NCI-H1105 treated with DMSO at 0.1 percent for 48 hours (cell line): ENCODE measurements around the gene PATJ.
A peak's percentile ranks its signal among the peaks of the same experiment; 100 is the strongest.
"Not testable (repeated sequence)": the region's sequence is repeated elsewhere in the genome, so short reads cannot be mapped to it uniquely, and the experiment has no call there.

Experiments used
- DNase-seq: peaks from one replicate; lab custom pipeline; 2025; lab: John Stamatoyannopoulos, UW

Gene PATJ

DNA sequence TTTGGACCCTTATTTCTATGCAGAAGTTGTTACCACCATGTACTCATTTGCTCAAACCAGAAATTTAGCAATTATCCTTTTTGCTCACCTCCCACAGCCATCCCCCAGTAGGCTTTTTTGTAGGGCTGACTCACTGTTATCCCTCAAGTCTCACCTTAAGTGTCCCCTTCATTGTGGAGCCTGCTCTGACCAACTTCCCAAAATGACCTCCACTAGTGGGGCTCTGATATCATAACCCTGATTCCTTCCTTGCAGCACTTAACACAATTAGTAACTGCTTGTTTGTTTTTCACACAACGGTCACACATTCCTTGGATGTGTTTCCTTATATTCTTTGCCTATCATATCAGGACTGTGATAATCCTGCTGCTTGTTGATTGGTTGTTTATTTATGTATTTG, 76.7 kb downstream of the PATJ start:
- DNase-seq = no peak

DNA sequence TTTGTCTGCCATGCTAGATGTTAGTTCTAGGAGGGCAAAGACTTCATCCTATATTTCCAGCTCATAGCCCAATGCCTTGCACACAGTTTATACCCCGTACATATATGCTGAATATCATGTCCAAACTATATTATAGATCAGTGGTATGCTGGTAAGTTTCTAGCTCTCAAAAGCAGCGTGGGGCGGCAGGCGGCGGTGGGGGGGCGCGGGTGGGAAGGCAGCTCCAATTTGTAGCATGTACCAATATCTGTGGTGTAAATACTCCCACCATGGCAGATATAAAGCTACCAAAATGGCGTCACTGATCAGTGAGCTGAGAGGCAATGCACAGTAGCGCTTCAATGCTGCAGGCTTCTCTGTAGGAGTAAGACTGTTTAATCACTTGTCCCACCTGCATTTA, 77.1 kb downstream of the PATJ start:
- no peak for DNase-seq

DNA sequence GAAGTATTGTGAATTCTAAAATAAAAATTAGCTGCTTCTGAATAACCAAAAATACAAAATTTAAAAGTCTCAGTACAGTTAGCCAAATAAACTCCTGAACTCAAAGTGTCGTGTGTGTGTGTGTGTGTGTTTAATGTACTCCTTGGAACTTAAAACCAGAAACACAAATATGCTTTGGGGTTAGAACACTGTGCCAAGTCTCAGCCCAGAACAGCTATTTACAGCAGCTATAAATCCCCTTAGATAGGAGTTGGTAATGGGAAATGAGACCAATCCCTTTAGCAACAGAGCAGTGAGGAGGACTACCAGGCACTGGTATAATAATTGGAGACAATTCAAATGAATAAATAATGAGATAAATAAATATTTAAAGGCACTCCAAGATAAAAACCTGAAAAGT, 83.1 kb downstream of the PATJ start:
- DNase-seq = no peak

DNA sequence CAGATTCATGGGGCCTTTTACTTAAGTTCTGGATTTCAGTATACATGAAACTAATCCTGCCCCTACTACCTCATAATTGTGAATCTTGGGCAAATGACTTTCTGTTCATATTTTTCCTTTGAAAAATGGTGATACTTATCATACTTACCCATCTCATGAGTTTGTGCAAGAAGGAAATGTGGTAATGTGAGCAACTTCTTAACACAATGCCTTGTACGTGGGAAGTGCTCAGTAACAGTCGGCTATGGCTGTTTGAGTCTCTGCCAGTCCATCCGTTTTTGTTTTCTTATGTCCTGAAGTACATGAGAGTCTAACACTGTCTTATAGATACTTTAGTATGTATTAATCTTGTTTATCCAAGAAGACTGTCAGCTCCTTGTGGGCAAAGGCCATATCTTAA, 86.5 kb downstream of the PATJ start:
- DNase-seq = no peak

DNA sequence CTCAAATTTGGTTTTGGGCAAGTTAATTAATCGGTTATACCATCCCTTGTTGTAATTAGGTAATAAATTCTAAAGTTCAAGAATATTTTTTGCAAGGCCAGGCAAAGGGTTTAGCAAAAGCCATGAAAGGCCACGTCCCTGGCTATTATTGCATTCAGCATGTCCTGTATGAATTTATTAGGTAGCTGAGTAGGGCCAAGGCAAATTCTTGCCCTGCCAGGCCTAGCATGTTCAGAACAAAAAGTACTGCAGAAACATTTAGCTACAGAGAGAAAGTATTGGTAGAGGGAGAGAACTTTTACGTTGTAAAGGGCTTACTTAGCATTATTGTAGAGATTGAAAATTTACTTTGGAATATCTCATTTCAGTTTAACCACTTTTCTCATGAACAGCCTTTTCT, 94.4 kb downstream of the PATJ start:
- no peak for DNase-seq

DNA sequence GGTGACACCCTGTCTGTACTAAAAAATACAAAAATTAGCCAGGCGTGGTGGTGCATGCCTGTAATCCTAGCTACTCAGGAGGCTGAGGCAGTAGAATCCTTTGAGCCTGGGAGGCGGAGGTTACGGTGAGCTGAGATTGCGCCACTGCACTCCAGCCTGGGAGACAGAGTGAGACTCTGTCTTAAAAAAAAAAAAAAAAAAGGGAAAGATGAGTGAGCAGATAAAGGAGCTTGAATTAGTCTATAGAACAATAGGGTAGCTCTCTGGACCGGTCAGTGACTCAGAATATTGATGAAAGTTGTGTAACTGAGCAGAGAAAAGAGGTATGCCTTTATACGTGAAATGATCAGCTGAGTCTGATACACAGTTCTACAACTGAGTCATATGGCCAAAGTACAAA, 95.3 kb downstream of the PATJ start:
- not testable (repeated sequence) for DNase-seq

DNA sequence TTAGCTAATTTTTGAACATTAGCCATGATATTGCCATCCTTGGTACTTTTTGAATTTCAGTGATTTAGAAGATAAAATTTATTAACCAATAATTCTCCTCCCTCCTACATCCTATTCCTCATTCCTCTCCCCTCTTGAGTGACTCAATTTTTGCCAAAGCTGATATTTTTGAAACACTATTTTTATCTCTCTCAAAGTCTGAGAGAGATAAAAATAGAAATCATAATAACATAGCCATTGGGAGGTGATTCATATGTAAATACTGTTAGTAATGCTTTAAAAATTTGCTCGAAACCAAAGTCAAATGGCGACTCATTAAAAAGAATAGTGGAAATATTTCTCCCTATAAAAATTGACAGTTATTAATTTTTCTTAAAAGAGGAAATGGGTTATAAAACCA, 97.4 kb downstream of the PATJ start:
- DNase-seq = no peak

DNA sequence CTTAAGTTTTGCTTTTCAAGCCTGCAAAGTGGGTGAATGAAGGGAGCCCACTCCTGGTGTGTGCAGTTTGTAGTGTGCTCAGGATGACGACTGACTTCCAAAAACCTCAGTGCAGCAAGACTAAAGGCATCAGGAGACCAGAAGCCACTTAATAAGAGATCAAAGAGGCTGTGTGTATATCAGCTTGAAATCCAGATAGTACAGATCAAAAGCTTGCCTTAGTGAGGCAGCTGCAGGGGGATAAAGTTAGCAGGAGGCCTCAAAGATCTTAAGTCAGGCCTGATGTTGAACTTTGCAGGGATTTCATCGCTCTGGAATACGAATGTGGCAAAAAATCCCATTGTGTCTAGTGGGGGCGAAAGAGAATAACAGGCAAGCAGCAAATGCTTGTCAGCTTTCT, 99.8 kb downstream of the PATJ start:
- DNase-seq = no peak

DNA sequence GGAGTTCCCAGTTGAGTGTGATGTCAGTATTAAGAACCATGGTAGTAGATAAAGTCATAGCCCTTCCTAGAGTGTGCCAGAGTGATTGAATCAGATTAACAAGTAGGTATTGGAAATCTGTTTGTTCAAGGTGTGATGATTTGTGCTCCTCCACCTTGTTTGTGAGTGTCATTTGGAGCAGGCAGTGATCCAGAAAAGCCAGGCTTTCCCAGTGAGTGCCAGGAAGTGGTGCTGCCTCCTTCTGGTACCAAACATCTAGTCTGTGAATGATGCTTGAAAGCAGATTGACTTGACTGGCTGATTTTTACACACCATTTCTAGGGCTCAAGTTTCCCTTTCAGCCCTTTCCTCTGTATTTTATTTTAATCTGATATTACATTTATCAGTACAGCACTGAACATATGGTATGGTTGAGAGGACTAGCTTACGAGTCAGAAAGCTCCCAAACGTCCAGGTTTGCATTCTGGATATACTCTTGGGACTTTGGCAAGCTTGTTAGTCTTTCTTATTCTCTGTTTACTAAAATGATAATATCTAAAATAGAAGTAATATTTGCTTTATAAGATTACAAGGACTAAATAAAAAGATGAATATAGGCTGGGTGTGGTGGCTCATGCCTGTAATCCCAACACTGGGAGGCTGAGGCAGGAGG, 100.7 kb downstream of the PATJ start:
- DNase-seq = no peak

DNA sequence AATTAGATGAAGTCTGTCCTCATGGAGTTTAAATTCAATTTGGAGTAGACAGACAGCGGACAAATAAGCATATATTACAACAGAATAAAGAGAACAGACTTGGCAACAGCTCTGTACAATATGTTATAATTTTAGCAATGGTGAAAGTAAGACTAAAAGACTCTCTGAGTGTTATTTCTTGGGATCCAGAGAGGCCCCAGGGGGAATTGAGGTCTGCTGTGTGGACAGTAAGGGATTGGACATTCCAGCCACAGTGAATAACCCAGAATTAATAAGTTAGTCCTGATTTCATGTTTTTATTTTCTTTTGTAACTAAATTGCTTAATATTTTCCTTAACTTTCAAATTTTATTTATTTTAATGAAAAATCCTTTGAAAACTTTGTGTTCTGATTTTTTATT, 101.7 kb downstream of the PATJ start:
- DNase-seq = no peak

DNA sequence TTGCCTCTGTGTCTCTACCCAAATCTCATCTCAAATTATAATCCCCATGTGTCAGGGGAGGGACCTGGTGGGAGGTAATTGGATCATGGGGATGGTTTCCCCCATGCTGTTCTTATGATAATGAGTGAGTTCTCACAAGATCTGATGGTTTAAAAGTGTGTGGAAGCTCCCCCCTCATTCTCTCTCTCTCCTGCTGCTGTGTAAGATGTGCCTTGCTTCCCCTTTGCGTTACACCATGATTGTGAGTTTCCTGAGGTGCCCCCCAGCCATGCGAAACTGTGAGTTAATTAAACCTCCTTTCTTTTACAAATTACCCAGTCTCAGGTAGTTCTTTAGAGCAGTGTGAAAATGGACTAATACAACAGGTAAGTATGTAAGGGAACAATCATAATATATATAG, 102.4 kb downstream of the PATJ start:
- DNase-seq = not testable (repeated sequence)

DNA sequence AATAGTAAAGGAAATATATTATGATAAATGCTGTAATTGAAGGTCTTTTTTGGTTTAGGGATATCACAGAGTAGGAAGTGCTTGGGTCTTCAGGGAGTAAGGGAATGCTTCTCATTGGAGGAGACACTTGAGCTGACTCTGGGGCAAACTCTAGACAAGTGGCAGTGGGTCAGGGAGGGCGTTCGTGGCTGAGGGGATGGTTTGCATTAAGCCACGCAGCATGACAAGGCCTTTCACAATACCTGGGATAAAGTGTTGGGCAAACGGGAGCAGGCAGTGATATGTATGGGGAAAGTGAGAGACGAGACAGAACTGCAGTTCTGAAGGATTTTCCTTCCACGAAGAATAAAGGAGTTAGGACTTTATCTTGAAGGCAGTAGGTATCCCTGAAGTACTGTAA, 109.0 kb downstream of the PATJ start:
- DNase-seq = no peak

DNA sequence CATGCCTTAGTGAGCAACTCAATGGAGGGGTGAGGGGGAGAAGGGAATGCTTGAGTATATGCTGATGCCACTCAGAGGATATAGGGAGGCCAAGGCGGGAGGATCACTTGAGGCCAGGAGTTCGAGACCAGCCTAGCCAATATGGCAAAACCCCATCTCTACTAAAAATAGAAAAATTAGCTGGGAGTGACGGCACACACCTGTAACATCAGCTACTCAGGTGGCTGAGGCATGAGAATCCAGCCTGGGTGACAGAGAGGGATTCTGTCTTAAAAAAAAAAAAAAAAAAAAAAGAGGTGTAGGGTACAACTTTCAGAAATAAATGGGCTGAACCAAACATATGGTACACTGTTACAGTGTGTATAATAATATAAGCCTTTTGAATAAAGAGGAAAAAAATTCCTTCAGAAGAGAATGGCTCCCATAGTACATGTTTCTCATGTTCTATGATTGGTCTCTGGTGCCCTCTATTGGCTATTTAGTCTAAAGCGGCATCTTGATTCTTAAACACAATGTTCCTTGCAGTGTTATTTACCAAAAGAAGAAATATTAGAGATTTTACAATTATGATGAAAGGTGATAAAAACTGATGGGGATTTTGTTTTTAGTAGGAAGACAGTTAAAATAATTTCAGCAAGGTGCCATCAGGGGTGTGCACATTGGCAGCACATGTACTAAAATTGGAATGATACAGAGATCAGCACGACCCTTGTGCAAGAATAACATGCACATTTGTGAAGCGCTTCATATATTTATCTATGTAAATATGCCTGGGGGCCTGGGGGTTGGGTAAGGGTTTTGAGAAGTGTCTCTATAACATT, 109.8 kb downstream of the PATJ start:
- DNase-seq = peak; percentile 71

DNA sequence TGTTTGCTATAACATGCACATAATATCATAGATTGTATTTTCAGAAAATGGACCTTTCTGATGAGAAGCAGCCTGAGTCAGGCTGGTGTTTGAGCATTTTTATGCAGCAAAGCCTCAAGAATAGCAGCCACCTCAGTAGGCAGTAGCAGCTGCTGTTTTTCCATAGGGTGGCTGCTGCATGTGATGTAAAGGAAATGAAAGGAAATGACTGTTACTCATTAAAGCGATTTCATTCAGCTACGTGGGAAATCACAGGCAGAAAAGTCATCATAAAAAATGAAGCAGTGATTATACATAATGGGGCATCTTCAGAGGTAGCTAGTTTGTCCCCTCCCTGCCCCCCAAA, 110.4 kb downstream of the PATJ start:
- no peak for DNase-seq

DNA sequence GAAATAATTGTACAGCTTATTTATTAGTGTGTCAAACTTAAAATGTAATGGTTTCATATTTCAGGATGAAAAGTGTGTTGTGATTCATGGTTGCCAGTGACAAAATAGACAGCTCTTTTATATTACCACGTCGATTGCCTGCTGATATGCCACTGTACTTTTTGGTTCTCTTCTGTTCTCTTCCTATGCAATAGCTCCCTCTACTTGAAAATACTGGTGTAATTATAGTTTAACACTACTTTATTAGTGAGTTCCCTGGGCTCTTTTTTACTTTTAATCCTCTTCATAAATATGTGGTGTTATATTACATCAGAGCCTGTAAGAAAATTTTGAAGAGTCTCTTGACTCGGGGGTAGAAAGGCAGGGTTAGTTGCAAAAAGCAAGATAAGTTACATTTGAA, 111.3 kb downstream of the PATJ start:
- peak; percentile 23 for DNase-seq

DNA sequence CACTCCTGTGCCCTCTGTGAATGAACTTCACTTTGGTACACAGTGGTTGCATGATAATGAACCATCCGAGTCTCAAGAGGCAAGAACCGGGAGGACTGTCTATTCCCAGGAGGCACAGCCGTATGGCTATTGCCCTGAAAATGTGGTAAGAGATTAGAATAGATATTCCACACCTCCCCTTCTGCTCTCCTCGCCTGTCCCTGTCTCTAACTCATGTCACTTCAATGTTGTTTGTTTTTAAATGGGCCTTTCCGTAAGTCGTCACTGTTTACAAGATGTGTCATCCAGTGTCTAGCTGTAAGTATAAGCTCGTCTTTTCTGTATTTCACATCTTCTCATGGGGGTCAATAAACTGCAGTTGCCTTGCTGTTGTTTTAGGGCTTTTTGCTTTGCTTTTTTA, 122.2 kb downstream of the PATJ start:
- no peak for DNase-seq

DNA sequence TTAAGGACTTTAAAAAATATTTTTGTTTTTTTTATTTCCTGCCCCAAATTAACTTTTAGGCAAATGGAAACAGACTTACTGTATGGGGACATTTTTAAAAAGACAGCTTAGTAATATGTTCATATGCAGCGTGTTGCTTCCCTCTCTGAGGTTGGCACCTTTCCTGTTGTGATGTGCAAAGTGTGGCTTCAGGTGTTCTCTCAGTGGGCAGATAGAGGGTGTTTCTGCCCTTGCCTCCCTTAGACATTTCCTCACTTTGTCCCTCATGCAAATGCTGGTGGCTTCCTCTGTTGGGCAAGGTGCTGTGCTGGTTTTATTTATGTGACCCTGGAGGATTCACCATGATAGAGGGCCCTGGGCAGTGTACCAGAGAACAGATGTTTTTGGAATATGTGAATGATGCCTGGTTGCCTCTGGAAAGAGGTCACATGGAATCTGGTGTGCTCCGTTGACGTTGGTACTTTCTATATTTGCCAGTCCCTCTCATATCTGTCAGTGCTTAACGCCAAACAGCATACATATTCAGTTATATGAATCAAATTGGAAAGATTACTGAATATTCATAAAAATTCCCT, 123.5 kb downstream of the PATJ start:
- no peak for DNase-seq

DNA sequence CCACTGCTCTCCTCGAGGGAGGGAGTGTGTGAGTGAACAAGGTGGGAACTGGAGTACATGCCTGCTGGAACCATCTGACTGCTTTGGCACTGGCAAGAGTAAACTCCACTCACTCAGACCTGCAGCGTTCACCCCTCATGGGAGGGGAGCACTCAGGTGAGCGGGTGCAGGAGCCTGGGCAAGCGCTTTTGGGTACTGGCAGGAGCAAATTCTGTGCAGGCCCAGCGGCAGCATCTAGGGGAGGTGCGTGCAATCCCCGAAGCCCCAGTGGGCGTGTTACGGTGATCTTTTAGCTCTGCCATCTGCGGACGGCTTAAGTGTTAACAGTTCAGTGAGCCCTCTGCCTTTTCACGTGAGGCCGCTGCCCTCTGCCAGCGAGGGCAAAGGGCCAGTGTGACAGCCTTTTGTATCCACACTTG, 127.4 kb downstream of the PATJ start:
- no peak for DNase-seq

DNA sequence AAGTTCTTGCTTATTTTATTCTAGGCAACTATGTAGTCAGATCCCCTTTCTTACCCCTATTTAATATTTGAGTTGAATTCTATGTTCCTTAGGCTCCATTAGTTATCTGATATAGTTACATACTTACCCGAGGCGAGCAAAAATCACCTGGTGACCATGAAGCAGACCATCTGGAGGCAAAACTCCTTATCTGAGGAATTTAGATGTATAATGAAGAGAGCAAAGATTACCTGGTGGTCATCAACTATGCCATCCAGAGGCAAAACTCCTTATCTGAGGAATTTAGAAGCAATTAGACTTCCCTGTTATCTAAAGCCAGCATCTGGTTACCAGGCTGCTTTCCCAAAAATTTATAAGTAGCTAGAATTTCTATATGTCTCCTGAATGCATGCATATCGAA, 129.9 kb downstream of the PATJ start:
- DNase-seq = no peak

DNA sequence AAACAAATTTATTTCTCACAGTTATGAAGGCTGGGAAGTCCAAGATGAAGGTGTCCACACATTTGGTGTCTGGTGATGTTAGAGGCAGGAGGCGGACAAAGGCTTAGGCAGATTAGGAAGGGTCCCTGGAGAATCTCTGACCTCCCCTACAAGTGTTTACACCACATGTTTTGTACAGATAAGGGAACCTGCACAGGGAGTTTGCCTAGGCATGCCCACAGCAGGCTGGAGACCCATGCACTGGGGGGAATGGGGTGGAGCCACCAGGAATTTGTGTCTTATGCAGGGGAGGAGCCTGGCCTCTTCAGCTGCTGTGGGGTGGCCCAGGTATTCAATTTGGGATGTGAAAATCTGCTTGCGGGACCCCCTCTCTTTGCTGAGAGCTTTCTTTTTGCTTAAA, 131.3 kb downstream of the PATJ start:
- DNase-seq = no peak

DNA sequence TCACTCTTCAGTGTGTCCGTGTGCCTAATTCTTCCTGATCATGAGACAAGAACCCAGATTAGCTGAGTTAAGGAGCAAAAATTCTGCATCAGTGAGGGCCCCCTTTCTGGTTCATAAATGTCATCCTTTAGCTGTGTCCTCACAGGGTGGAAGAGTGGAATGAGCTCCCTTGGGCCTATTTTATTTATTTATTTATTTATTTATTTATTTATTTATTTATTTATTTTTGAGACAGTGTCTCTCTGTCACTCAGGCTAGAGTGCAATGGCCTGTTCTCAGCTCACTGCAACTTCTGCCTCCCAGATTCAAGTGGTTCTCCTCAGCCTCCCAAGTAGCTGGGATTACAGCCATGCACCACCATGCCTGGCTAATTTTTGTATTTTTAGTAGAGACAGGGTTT, 131.7 kb downstream of the PATJ start:
- DNase-seq = no peak

DNA sequence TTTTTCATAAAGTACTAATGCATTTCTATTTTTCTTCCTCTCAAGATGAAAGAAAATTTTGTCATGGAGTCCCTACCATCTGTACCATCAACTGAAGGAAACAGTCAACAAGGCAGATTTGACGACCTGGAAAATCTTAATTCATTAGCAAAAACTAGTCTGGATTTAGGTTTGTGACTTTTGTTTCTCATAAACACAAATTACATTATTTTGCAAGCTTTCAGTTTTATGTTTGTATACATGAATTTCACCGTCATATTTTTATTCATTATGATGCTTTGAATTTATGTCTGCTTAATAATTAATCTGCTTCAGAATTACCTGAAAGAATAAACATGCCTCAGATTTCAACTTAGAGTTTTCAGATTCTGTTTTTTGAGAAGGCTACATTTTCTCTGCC, 132.9 kb downstream of the PATJ start:
- no peak for DNase-seq

DNA sequence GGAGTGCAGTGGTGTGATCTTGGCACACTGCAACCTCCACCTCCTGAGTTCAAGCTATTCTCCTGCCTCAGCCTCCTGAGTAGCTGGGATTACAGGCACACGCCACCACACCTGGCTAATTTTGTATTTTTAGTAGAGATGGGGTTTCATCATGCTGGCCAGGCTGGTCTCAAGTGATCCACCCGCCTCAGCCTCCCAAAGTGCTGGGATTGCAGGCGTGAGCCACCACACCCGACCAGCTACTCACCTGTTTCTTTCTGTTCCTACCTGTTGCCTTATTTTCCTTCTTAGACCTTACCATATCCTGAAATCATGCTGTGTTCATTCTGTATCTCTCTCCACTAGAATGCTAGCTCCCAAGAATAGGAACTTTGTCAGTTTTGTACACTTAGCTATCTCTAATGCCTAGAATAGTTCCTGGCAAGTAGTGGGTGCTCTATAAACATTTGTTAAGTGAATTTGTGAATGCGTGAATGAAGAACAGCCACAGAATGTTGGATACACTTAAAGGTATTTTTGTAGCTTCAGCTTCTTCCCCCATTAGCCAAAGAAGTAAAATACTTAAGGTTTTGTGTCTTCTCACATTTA, 137.7 kb downstream of the PATJ start:
- DNase-seq = not testable (repeated sequence)
